Measurements from ENCODE around the gene SBK1.

GRCh38 chr16:28320741-28321140 lies 28.4 kb downstream of the SBK1 start:
- TF ChIP-seq CTCF (IDR thresholded peaks at IDR 0.05) (no peak), POLR2A (IDR thresholded peaks at IDR 0.05) (no peak)
